SK-N-SH (cell line): ENCODE measurements around the gene MGAM2. TPM values are rescaled to one million over a fixed set of nuclear protein-coding genes. Genes with fewer than 3 reads are reported as not detected.

Source experiments
- CTCF ChIA-PET: fragments of 300-600, 350-600 bp; formaldehyde crosslinking; extraction: SDS; loops from one replicate; lab custom pipeline; 2021; lab: Yijun Ruan, JAX
- POLR2A ChIA-PET: fragments of 350-600 bp; sonication (Branson Sonifier 250); formaldehyde crosslinking; extraction: SDS; loops from one replicate; lab custom pipeline; 2020; ENCODE audit warnings: antibody characterized with exemption, inconsistent platforms; lab: Yijun Ruan, JAX
- DNase-seq: peaks from one replicate; pipeline ENCODE4 v3.0.0; 2012
- H2AFZ ChIP-seq: fragments of 200-600 bp; sonication (generic); 2 replicates; pipeline ENCODE4 v1.8.1; 2016; ENCODE audit warnings: antibody characterized with exemption, mild to moderate bottlenecking, low read depth
- H3F3A ChIP-seq: fragments of 200-600 bp; sonication (generic); replicated peaks from 2 replicates; pipeline ENCODE3; 2016; ENCODE audit warnings: antibody characterized with exemption, mild to moderate bottlenecking; ENCODE audit not compliant: insufficient read depth
- H3K27ac ChIP-seq, 2 experiments: fragments of 200-500 bp in 1 of 2; fragments of 200-600 bp in 1 of 2; sonication (Bioruptor generic) in 1 of 2; sonication (generic), shearing (Covaris generic) in 1 of 2; 2 replicates each; pipeline versions ENCODE4 v1.5.1 to v1.6.1; 2014 to 2016; ENCODE audit warnings: low read depth in 2 of 2, inconsistent platforms in 1 of 2, low read length in 1 of 2, mild to moderate bottlenecking in 1 of 2, mixed read lengths in 1 of 2
- H3K27me3 ChIP-seq: fragments of 200-600 bp; sonication (generic), shearing (Covaris generic); 2 replicates; pipeline ENCODE4 v1.6.1; 2016; ENCODE audit warnings: mixed run types; ENCODE audit not compliant: insufficient read depth
- H3K36me3 ChIP-seq, 2 experiments: fragments of 200-500 bp in 1 of 2; fragments of 200-600 bp in 1 of 2; sonication (Bioruptor generic) in 1 of 2; sonication (generic) in 1 of 2; replicated peaks in 1 of 2; 2 replicates each; pipeline versions ENCODE3 to v1.5.1; 2014 to 2016; ENCODE audit warnings: low read length in 1 of 2, mild to moderate bottlenecking in 1 of 2; ENCODE audit not compliant: insufficient read depth in 2 of 2, control insufficient read depth in 1 of 2
- H3K4me1 ChIP-seq, 2 experiments: fragments of 200-500 bp in 1 of 2; fragments of 200-600 bp in 1 of 2; sonication (Bioruptor generic) in 1 of 2; sonication (generic), shearing (Covaris generic) in 1 of 2; 2 replicates each; pipeline versions ENCODE4 v1.5.1 to v1.6.1; 2014 to 2016; ENCODE audit warnings: low read depth in 1 of 2, low read length in 1 of 2, mixed run types in 1 of 2; ENCODE audit not compliant: insufficient read depth in 2 of 2, control insufficient read depth in 1 of 2
- H3K4me2 ChIP-seq: fragments of 200-600 bp; sonication (generic), shearing (Covaris generic); 2 replicates; pipeline ENCODE4 v1.6.1; 2017; ENCODE audit warnings: mixed run types
- H3K4me3 ChIP-seq, 2 experiments: fragments of 200-500 bp in 1 of 2; fragments of 200-600 bp in 1 of 2; sonication (Bioruptor generic) in 1 of 2; sonication (generic), shearing (Covaris generic) in 1 of 2; 2 replicates each; pipeline versions ENCODE4 v1.5.1 to v1.8.1; 2014 to 2016; ENCODE audit warnings: low read depth in 2 of 2, inconsistent platforms in 1 of 2, low read length in 1 of 2, mild to moderate bottlenecking in 1 of 2, mixed read lengths in 1 of 2, moderate library complexity in 1 of 2
- H3K79me2 ChIP-seq: fragments of 200-600 bp; sonication (generic); 2 replicates; pipeline ENCODE4 v1.8.1; 2017; ENCODE audit warnings: mild to moderate bottlenecking; ENCODE audit not compliant: insufficient read depth
- H3K9ac ChIP-seq: fragments of 200-600 bp; sonication (generic); 2 replicates; pipeline ENCODE4 v1.6.1; 2017; ENCODE audit warnings: mixed run types
- H3K9me2 ChIP-seq: fragments of 200-600 bp; sonication (generic); 2 replicates; pipeline ENCODE4 v1.6.1; 2017; ENCODE audit warnings: mixed run types
- H3K9me3 ChIP-seq: fragments of 200-600 bp; sonication (generic); 2 replicates; pipeline ENCODE4 v1.6.1; 2017; ENCODE audit warnings: mixed run types, mild to moderate bottlenecking, moderate library complexity
- H4K20me1 ChIP-seq: fragments of 200-600 bp; sonication (generic); 2 replicates; pipeline ENCODE4 v1.6.1; 2017; ENCODE audit warnings: mild to moderate bottlenecking, mixed run types; ENCODE audit not compliant: insufficient read depth
- ELF1 ChIP-seq: IDR thresholded peaks from 2 replicates; pipeline ENCODE4 v1.4.0; 2012
- EP300 ChIP-seq, 2 experiments: IDR thresholded peaks; 2 replicates each; pipeline versions ENCODE4 v1.4.0 to v1.6.1; 2012; ENCODE audit warnings: borderline replicate concordance in 1 of 2, low read depth in 1 of 2, low read length in 1 of 2
- FOXM1 ChIP-seq: IDR thresholded peaks from 2 replicates; pipeline ENCODE4 v1.4.0; 2012; ENCODE audit warnings: low read depth, mild to moderate bottlenecking
- GABPA ChIP-seq: IDR thresholded peaks from 2 replicates; pipeline ENCODE4 v1.4.0; 2012; ENCODE audit warnings: low read depth, mild to moderate bottlenecking
- GATA2 ChIP-seq: sonication (generic); formaldehyde crosslinking; IDR thresholded peaks from 2 replicates; pipeline ENCODE4 v1.5.0; 2020; ENCODE audit warnings: mild to moderate bottlenecking, missing genetic modification reagents
- JUND ChIP-seq: IDR thresholded peaks from 2 replicates; pipeline ENCODE4 v1.4.0; 2012
- MEF2A ChIP-seq: IDR thresholded peaks from 2 replicates; pipeline ENCODE4 v1.4.0; 2012; ENCODE audit warnings: low read depth, borderline replicate concordance
- MXI1 ChIP-seq: IDR thresholded peaks from 2 replicates; pipeline ENCODE4 v1.6.1; 2012; ENCODE audit warnings: mild to moderate bottlenecking, low read depth, low read length, improper control_type of control experiment
- NFIC ChIP-seq: IDR thresholded peaks from 2 replicates; pipeline ENCODE4 v1.4.0; 2012; ENCODE audit warnings: borderline replicate concordance
- POLR2AphosphoS5 ChIP-seq: IDR thresholded peaks from 2 replicates; pipeline ENCODE4 v1.6.1; 2012; ENCODE audit warnings: low read depth, low read length
- RAD21 ChIP-seq: IDR thresholded peaks from 2 replicates; pipeline ENCODE4 v1.6.1; 2012; ENCODE audit warnings: mild to moderate bottlenecking, low read length
- RCOR1 ChIP-seq: fragments of 150-350 bp; IDR thresholded peaks from 2 replicates; pipeline ENCODE4 v1.6.1; 2017; ENCODE audit warnings: antibody characterized with exemption, low read length
- RFX5 ChIP-seq: IDR thresholded peaks from 2 replicates; pipeline ENCODE4 v1.6.1; 2012; ENCODE audit warnings: mild to moderate bottlenecking, improper control_type of control experiment, low read length
- SIN3A ChIP-seq: IDR thresholded peaks from 2 replicates; pipeline ENCODE4 v1.6.1; 2012; ENCODE audit warnings: low read depth, mild to moderate bottlenecking, low read length, moderate library complexity, borderline replicate concordance
- SMC3 ChIP-seq: IDR thresholded peaks from 2 replicates; pipeline ENCODE4 v1.6.1; 2012; ENCODE audit warnings: low read depth, low read length, improper control_type of control experiment
- TAF1 ChIP-seq: IDR thresholded peaks from 2 replicates; pipeline ENCODE4 v1.6.1; 2012; ENCODE audit warnings: low read depth, mild to moderate bottlenecking, low read length, moderate library complexity, borderline replicate concordance
- TEAD4 ChIP-seq: IDR thresholded peaks from 2 replicates; pipeline ENCODE4 v1.4.0; 2012; ENCODE audit warnings: mild to moderate bottlenecking, borderline replicate concordance; ENCODE audit not compliant: insufficient read depth
- YY1 ChIP-seq: IDR thresholded peaks from 2 replicates; pipeline ENCODE4 v1.4.0; 2012; ENCODE audit warnings: low read depth, mild to moderate bottlenecking
- WGBS: methylation state at CpG from one replicate; pipeline ENCODE4 v1.1.6; 2017; ENCODE audit warnings: low lambda C conversion rate; 5-methylcytosine and 5-hydroxymethylcytosine counted together
- polyA plus RNA-seq, 3 experiments: library from polyadenylated mRNA; depleted of rRNA; stranded (reverse); fragments of >200 nt; gene quantifications; 2 replicates each; pipeline ENCODE4 v1.2.3, GENCODE V29; 2012
- TF ChIP-seq, protein P1 (sequence below): IDR thresholded peaks from 2 replicates; pipeline ENCODE4 v1.6.1; 2012; ENCODE audit warnings: mild to moderate bottlenecking, low read depth, low read length, moderate library complexity
- TF ChIP-seq, protein P2 (sequence below): IDR thresholded peaks from 2 replicates; pipeline ENCODE4 v1.4.0; 2012; ENCODE audit warnings: low read depth, borderline replicate concordance

Gene MGAM2
- polyA plus RNA-seq, 1 of the 3 experiments (the other 2 are of a cell fraction): not detected

DNA sequence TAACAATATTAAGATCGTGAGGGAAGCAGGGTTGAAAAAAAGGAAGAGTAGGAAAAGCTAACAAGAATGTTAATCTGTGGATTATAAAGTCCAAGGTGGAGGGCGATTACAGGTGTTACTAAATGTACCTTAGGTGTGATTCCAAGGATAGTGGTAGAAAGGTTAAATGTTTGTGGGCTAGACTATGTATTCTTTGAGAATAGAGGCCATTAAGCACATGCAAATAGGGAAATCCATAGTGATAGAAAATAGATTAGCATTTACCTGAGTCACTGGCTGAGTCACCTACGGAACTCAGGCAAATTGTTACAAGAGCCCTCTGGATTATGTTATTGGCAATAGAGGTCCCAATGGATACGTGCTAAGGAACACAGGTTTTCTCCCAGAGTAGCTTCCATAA is 9.0 kb downstream of the MGAM2 start (continued):
- TF ChIP-seq, protein P1, sequence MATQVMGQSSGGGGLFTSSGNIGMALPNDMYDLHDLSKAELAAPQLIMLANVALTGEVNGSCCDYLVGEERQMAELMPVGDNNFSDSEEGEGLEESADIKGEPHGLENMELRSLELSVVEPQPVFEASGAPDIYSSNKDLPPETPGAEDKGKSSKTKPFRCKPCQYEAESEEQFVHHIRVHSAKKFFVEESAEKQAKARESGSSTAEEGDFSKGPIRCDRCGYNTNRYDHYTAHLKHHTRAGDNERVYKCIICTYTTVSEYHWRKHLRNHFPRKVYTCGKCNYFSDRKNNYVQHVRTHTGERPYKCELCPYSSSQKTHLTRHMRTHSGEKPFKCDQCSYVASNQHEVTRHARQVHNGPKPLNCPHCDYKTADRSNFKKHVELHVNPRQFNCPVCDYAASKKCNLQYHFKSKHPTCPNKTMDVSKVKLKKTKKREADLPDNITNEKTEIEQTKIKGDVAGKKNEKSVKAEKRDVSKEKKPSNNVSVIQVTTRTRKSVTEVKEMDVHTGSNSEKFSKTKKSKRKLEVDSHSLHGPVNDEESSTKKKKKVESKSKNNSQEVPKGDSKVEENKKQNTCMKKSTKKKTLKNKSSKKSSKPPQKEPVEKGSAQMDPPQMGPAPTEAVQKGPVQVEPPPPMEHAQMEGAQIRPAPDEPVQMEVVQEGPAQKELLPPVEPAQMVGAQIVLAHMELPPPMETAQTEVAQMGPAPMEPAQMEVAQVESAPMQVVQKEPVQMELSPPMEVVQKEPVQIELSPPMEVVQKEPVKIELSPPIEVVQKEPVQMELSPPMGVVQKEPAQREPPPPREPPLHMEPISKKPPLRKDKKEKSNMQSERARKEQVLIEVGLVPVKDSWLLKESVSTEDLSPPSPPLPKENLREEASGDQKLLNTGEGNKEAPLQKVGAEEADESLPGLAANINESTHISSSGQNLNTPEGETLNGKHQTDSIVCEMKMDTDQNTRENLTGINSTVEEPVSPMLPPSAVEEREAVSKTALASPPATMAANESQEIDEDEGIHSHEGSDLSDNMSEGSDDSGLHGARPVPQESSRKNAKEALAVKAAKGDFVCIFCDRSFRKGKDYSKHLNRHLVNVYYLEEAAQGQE: no peak
- TF ChIP-seq POLR2AphosphoS5: no peak
- no peak for TF ChIP-seq YY1
- no peak for TF ChIP-seq NFIC
- TF ChIP-seq TEAD4: no peak

DNA sequence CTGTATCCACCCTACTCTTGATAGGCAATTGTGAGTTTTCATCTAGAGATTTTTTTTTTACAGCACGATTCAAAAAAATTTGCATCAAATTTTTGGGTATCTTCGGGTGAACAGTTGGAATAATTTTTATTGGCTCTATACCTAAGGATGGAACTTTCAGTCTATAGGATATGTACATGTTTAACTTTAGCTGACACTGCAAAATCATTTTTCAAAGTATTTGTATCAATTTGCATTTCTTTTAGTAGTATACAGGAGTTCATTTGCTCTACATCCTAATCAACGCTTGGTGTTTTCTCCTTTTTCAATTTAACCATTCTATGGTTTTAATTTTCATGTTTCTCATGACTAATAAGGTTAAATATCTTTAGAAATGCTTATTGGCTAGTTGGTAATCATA is 11.7 kb downstream of the MGAM2 start:
- CTCF ChIA-PET: no interaction called here

GRCh38 chr7:142125256-142125955 is 13.9 kb downstream of the MGAM2 start:
- DNase-seq: no peak
- Histone ChIP-seq H3K4me1 (no peaks in the 10 kb centered on the region), H3K9me3 (no peaks in the 10 kb centered on the region), H3K36me3 (no peaks in the 10 kb centered on the region), H3K27ac (no peak overlapping the region), H3K9ac (no peak overlapping the region), H3K27me3 (peaks cover 24% of the 10 kb centered on the region; the same call in 1 of the 2 replicates), H3K9me2 (no peaks in the 10 kb centered on the region), H2AFZ (no peak overlapping the region), H3K4me2 (no peak overlapping the region), H3K4me3 (no peak overlapping the region), H4K20me1 (no peaks in the 10 kb centered on the region), H3K79me2 (no peaks in the 10 kb centered on the region), H3F3A (no peaks in the 10 kb centered on the region)
- POLR2A ChIA-PET: no interaction called here
- WGBS: 24% methylated on average over 1 of the region's 1 CpG
- CTCF ChIA-PET: no interaction called here
- no peak for TF ChIP-seq RFX5
- TF ChIP-seq YY1: no peak
- no peak for TF ChIP-seq FOXM1
- no peak for TF ChIP-seq RCOR1
- TF ChIP-seq, protein P2, sequence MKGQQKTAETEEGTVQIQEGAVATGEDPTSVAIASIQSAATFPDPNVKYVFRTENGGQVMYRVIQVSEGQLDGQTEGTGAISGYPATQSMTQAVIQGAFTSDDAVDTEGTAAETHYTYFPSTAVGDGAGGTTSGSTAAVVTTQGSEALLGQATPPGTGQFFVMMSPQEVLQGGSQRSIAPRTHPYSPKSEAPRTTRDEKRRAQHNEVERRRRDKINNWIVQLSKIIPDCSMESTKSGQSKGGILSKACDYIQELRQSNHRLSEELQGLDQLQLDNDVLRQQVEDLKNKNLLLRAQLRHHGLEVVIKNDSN: no peak
- no peak for TF ChIP-seq SMC3
- TF ChIP-seq GATA2 (CRISPR knock-in tag): no peak
- TF ChIP-seq MEF2A: no peak
- no peak for TF ChIP-seq EP300 (IDR thresholded peaks at IDR 0.05; ENCODE audit: borderline replicate concordance in 1 of 2, low read depth in 1 of 2, low read length in 1 of 2)
- TF ChIP-seq GABPA: no peak
- TF ChIP-seq SIN3A: no peak
- no peak for TF ChIP-seq RAD21
- no peak for TF ChIP-seq TAF1
- TF ChIP-seq JUND: no peak
- no peak for TF ChIP-seq ELF1

More for the DNA sequence above, 11.7 kb downstream of the MGAM2 start:
- no peak overlapping the region for H3K9ac ChIP-seq
- peaks cover 27% of the 10 kb centered on the region; the same call in 1 of the 2 replicates for H3K27me3 ChIP-seq
- no peak overlapping the region for H3K4me2 ChIP-seq
- 17% methylated on average over 3 of the region's 3 CpGs for WGBS
- no peaks in the 10 kb centered on the region for H3K9me2 ChIP-seq
- H4K20me1 ChIP-seq: no peaks in the 10 kb centered on the region
- TF ChIP-seq MXI1: no peak
- no peak for TF ChIP-seq POLR2AphosphoS5
- TF ChIP-seq JUND: no peak
- TF ChIP-seq, protein P2: no peak
- no peak overlapping the region for H2AFZ ChIP-seq
- H3K9me3 ChIP-seq: no peaks in the 10 kb centered on the region
- H3K36me3 ChIP-seq: no peaks in the 10 kb centered on the region
- no peaks in the 10 kb centered on the region for H3K4me1 ChIP-seq
- DNase-seq: no peak
- no peaks in the 10 kb centered on the region for H3F3A ChIP-seq
- no peak overlapping the region for H3K4me3 ChIP-seq
- H3K27ac ChIP-seq: no peak overlapping the region
- POLR2A ChIA-PET: no interaction called here
- H3K79me2 ChIP-seq: no peaks in the 10 kb centered on the region
